HEK293T (cell line): ENCODE data around the gene RPS19.
"Not testable (repeated sequence)": the region's sequence is repeated elsewhere in the genome, so short reads cannot be mapped to it uniquely, and the experiment has no call there.

ENCODE experiments used
- CTCF ChIA-PET: fragments of 350-600 bp; formaldehyde crosslinking; extraction: SDS; loops from one replicate; lab custom pipeline; 2021; ENCODE audit warnings: antibody characterized with exemption, inconsistent platforms; lab: Yijun Ruan, JAX
- POLR2A ChIA-PET: fragments of 350-600 bp; formaldehyde crosslinking; extraction: SDS; loops from one replicate; lab custom pipeline; 2020; ENCODE audit warnings: antibody characterized with exemption, inconsistent platforms; lab: Yijun Ruan, JAX
- DNase-seq: peaks from one replicate; pipeline ENCODE4 v3.0.0; 2012; ENCODE audit warnings: mixed read lengths; ENCODE audit errors: extremely low spot score
- ARNT ChIP-seq: fragments of 450-650 bp; IDR thresholded peaks from 2 replicates; pipeline ENCODE4 v1.6.1; 2017; ENCODE audit warnings: mild to moderate bottlenecking
- BHLHE40 ChIP-seq: fragments of 450-650 bp; IDR thresholded peaks from 2 replicates; pipeline ENCODE4 v1.6.1; 2016; ENCODE audit warnings: mild to moderate bottlenecking, moderate library complexity, borderline replicate concordance
- CTBP1 ChIP-seq: fragments of 450-650 bp; IDR thresholded peaks from 2 replicates; pipeline ENCODE4 v1.6.1; 2016; ENCODE audit warnings: borderline replicate concordance
- ELF4 ChIP-seq: fragments of 450-650 bp; IDR thresholded peaks from 2 replicates; pipeline ENCODE4 v1.6.1; 2017; ENCODE audit warnings: antibody characterized with exemption
- FOXA1 ChIP-seq: fragments of 450-650 bp; IDR thresholded peaks from 2 replicates; pipeline ENCODE4 v1.6.1; 2016; ENCODE audit warnings: mild to moderate bottlenecking
- FOXK2 ChIP-seq: fragments of 450-650 bp; IDR thresholded peaks from 2 replicates; pipeline ENCODE4 v1.6.1; 2016; ENCODE audit warnings: mild to moderate bottlenecking
- FOXM1 ChIP-seq: fragments of 450-650 bp; IDR thresholded peaks from 2 replicates; pipeline ENCODE4 v1.6.1; 2017; ENCODE audit warnings: mild to moderate bottlenecking, borderline replicate concordance
- HDGF ChIP-seq: fragments of 450-650 bp; IDR thresholded peaks from 2 replicates; pipeline ENCODE4 v1.6.1; 2017; ENCODE audit warnings: antibody characterized with exemption, borderline replicate concordance
- L3MBTL2 ChIP-seq: fragments of 450-650 bp; conservative IDR thresholded peaks from 2 replicates; pipeline ENCODE4 v1.6.1; 2016; ENCODE audit warnings: mild to moderate bottlenecking
- LEF1 ChIP-seq: fragments of 450-650 bp; IDR thresholded peaks from 2 replicates; pipeline ENCODE4 v1.6.1; 2017; ENCODE audit warnings: mild to moderate bottlenecking, borderline replicate concordance
- NFRKB ChIP-seq: fragments of 450-650 bp; IDR thresholded peaks from 2 replicates; pipeline ENCODE4 v1.6.1; 2016; ENCODE audit warnings: mild to moderate bottlenecking, moderate library complexity
- PKNOX1 ChIP-seq: fragments of 450-650 bp; IDR thresholded peaks from 2 replicates; pipeline ENCODE4 v1.6.1; 2016
- SP1 ChIP-seq: fragments of 450-650 bp; IDR thresholded peaks from 2 replicates; pipeline ENCODE4 v1.6.1; 2017
- SUZ12 ChIP-seq: fragments of 450-650 bp; IDR thresholded peaks from 2 replicates; pipeline ENCODE4 v1.6.1; 2016; ENCODE audit warnings: mild to moderate bottlenecking
- TARDBP ChIP-seq: fragments of 450-650 bp; IDR thresholded peaks from 2 replicates; pipeline ENCODE4 v1.6.1; 2016
- ZNF384 ChIP-seq: fragments of 450-650 bp; IDR thresholded peaks from 2 replicates; pipeline ENCODE4 v1.6.1; 2016

RPS19 gene

GRCh38 chr19:41872384-41872774, 12.3 kb downstream of the RPS19 start:
- CTCF ChIA-PET = interaction anchor here (0.8 to 2.1 kb wide), 4 partner anchors 69 to 163 kb away, joined by 3 to 9 read pairs (median 3); no protein-coding TSS in a partner anchor
- 0 out of 2 replicates have a peak, but pooled peaks have one; percentile 16 for TF ChIP-seq BHLHE40
- no peak for TF ChIP-seq L3MBTL2
- no peak for DNase-seq
- POLR2A ChIA-PET = interaction anchor here (1.2 to 4.1 kb wide), 3 partner anchors 13 to 509 kb away, joined by 3 to 43 read pairs (median 15); partner anchors contain the start of genes B9D2, RABAC1 and RPS19

GRCh38 chr19:41872775-41873647, 13.0 kb downstream of the RPS19 start:
- DNase-seq = peak; percentile 69
- TF ChIP-seq NFRKB = no peak
- TF ChIP-seq LEF1 = no peak
- no peak for TF ChIP-seq PKNOX1
- TF ChIP-seq FOXM1 = no peak
- TF ChIP-seq CTBP1 = no peak
- no peak for TF ChIP-seq SUZ12
- TF ChIP-seq L3MBTL2 = no peak
- TF ChIP-seq FOXA1 = no peak
- TF ChIP-seq SP1 = no peak
- no peak for TF ChIP-seq ZNF384
- TF ChIP-seq BHLHE40 = no peak
- TF ChIP-seq FOXK2 = no peak
- TF ChIP-seq ELF4 = no peak
- POLR2A ChIA-PET = interaction anchor here (0.8 to 4.1 kb wide), 7 partner anchors 10 to 509 kb away, joined by 3 to 43 read pairs (median 4); partner anchors contain the start of genes B9D2, RABAC1 and RPS19
- CTCF ChIA-PET = interaction anchor here (0.8 to 2.1 kb wide), 6 partner anchors 9 to 162 kb away, joined by 3 to 9 read pairs (median 3); no protein-coding TSS in a partner anchor

GRCh38 chr19:41875973-41876372, 15.9 kb downstream of the RPS19 start:
- DNase-seq, POLR2A ChIA-PET: not testable (repeated sequence)
- CTCF ChIA-PET = interaction anchor here (0.8 to 1.2 kb wide), 2 partner anchors 58 to 152 kb away, joined by 3 read pairs; no protein-coding TSS in a partner anchor

DNA sequence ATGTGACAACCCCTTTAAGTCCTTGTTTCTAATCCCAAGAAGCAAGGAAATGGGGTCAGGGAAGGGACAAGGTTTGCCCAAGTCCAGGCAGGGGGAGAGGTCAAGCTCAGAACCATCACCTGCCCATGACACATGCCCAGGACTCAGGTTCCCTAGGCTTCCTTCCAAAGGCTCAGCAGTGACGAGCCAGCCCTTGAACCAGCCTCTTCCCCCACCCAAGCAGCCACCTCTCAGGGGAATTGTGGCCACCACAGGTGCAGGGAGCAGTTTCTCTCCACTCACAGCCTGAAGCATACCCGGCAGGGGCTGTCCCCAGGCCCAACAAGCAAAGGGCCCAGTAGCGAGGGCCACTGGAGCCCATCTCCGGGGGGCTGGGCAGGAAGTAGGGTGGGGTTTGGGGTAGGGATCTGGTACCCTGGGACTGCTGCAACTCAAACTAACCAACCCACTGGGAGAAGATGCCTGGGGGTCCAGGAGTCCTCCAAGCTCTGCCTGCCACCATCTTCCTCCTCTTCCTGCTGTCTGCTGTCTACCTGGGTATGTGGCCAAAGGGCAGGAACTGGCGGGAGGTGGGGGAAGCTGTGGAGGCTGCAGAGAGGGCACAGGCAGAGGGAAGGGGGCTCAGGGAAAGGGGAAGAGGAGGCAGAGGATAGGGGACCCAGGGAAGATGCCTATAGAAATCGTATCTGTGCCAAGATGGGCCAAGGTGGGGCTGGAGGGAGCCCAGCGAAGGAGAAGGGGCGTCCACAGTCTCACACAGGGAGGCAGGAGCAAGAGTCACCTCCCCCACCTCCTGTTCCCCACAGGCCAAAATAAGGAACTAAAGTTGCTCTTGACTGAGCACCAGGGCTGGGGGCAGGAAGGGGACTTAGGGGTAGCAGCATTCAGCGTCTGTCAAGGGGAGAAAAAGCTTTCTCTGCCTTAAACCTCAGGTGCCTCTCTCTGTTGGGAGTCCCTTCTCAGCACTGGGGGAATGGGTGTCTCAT, 17.1 kb downstream of the RPS19 start, which contains the start of gene CD79A:
CD79A (plus strand) TSS at position 433 of the 986 bp plus-strand sequence; CDS start at position 459, 26 bp downstream.
- no peak for TF ChIP-seq SP1
- no peak for TF ChIP-seq ELF4
- no peak for TF ChIP-seq ARNT
- no peak for TF ChIP-seq HDGF
- no peak for TF ChIP-seq FOXK2
- TF ChIP-seq PKNOX1 = no peak
- TF ChIP-seq TARDBP = no peak
- no peak for TF ChIP-seq ZNF384
- no peak for TF ChIP-seq LEF1
- no peak for TF ChIP-seq NFRKB
- no peak for TF ChIP-seq L3MBTL2
- no peak for TF ChIP-seq FOXM1
- TF ChIP-seq FOXA1 = no peak
- no peak for TF ChIP-seq SUZ12
- no peak for TF ChIP-seq BHLHE40
- ChIA-PET POLR2A (no interaction called here), CTCF (interaction anchor here (1.2 kb wide), 1 partner anchor 57 kb away, joined by 3 read pairs; no protein-coding TSS in a partner anchor)
- no peak for DNase-seq

DNA sequence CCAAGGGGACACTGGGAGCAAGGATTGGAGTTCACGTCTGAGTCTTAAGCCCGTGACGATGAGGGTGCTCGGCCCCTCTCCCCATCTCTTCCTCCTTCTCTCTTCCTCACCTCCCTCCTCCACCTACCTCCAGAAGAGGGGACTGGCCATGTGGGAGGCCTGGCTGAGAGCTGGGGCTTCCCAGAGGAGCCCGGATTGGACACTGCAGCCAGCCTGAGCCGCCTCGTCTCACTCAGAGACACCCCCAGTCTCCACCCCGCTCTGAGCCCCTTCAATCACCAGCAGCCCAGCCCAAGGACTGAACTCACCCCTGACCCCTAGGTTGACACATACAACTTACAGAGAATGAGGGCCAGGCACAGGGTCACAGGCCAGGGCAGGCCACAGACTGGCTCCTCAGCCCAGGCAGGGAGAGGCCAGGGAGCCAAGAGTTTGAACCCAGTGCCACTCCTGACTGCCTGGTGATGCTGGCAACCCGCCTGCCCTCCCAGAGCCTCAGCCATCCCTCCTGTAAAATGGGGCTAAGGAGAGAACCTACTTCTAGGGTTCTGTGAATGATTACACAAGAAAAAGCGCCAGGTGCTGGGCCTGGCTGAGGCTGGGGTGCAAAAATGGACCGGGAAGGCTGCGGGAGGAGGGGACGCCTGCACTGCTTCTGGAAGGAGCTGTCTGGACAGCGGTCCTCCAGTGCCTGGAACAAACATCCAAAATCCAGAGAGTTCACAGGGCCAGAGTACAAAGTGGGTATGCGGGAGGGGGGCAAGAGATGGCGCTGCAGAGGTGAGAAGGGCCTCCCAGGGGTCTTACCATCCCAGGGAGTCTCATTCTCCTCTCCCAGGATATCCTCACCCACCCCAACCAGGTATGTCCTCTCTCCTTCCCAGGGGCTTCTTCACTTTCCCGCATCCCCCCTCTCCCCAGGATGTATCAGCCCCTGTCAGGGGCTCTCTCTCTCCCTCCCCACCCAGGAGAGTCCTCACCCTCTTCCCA, 18.2 kb downstream of the RPS19 start:
- ChIA-PET POLR2A (no interaction called here), CTCF (no interaction called here)
- TF ChIP-seq SP1 = no peak
- no peak for TF ChIP-seq CTBP1
- no peak for TF ChIP-seq FOXA1
- no peak for TF ChIP-seq ARNT
- no peak for TF ChIP-seq LEF1
- TF ChIP-seq ELF4 = no peak
- no peak for TF ChIP-seq HDGF
- no peak for TF ChIP-seq FOXK2
- no peak for TF ChIP-seq SUZ12
- no peak for DNase-seq
